ENCODE measurements around the gene ARMC3.
"Not testable (repeated sequence)": the region's sequence is repeated elsewhere in the genome, so short reads cannot be mapped to it uniquely, and the experiment has no call there.

Gene ARMC3

DNA sequence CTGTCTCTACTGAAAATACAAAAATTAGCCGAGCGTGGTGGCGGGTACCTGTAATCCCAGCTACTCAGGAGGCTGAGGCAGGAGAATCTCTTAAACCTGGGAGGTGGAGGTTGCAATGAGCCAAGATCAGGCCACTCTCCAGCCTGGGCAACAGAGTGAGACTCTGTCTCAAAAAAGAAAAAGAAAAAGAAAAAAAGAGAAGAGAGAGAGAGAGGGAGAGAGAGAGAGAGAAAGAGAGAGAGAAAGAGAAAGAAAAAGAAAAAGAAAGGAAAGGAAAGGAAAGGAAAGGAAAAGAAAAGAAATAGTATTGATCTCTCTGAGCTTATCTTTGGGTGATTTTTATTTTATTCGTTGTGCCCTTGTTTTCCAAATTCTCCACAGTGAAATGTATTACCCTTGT, 1.2 kb downstream of the ARMC3 start:
- DNase-seq, result not testable (repeated sequence)

DNA sequence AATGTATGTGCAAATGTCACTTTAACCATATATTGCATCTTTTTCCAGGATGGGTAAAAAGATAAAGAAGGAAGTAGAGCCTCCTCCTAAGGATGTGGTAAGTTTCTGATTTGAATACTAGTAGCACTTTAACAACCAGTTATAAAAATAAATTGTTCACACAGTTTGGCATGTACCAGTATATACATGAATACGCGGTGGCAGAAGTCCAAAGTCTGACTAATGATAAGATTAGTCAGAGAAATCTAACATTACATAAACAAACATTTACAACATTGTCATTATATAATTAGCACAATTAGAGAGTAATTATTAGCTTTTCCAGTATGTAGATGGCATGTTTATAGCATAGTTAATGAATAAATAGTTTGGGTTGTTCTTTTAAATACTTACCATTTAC, 4.1 kb downstream of the ARMC3 start:
- no peak for DNase-seq

DNA sequence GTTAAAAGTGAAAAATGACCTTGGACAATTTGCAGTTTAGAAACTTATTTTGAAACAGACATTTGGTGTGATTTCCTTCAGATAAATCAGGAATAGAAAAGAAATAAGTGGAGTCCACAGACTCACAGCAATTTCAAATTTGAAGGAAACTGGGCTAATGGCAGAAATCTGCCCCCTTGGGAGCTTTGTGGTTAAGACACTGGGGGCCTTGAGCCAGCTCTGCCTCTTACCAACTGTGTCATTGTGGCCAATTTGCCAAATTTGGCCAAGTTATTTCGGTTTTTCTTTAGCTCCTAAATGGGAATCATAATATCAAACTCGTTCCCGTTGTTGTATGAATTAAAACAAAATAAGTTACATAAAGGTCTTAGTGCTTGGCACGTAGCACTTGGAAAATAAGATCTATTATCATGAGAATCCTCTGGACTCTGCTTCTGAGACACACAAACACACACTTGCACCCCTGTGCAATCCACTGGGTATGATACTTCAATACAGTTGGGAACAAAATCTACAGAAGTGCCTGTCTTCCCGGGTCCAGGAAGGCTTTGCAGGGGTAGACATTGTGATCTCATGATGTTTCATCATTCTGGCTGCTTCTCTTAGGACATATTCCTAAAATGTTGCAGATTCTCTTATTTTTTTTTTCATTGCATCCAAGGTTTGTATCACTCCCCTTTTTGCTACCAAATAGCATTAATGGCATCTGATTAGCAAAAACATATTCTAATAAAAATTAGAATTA, 4.9 kb downstream of the ARMC3 start:
- DNase-seq, result no peak

DNA sequence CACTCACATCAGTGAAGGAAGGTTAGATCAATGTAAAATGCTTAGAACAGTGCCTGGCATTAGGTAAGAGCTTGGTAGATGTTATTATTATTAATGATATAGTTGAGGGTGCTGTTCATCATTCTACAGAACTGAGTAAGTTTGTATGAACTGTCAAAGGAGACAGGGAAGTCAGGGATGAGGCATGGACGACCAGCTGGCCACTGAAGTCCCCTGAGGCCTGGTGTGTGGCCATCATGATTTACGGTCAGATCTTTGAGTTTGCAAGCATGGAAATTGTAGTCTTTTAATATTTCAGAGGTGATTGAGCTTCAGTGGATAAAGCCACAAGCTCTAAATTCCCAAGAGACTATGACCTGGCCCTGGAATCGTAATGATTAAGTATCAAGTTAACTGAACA, 6.9 kb downstream of the ARMC3 start:
- DNase-seq, result no peak

DNA sequence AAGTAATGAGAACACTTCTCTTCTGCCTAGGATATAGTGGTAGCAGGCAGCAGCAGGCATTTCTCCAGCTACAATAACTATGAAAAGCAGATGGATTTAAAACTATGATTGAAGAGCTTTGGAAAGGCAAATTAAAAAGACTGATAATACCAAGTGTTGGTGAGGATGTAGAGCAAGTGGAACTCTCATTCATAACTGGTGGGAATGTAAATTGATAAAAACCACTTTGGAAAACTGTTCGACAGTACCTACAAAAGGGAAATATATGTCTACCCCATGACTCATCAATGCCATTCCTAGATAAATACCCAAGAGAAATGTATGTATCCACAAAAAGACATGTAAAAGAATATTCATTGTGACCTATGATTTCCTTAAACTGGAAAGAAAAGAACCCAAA, 14.6 kb downstream of the ARMC3 start:
- DNase-seq, result no peak

DNA sequence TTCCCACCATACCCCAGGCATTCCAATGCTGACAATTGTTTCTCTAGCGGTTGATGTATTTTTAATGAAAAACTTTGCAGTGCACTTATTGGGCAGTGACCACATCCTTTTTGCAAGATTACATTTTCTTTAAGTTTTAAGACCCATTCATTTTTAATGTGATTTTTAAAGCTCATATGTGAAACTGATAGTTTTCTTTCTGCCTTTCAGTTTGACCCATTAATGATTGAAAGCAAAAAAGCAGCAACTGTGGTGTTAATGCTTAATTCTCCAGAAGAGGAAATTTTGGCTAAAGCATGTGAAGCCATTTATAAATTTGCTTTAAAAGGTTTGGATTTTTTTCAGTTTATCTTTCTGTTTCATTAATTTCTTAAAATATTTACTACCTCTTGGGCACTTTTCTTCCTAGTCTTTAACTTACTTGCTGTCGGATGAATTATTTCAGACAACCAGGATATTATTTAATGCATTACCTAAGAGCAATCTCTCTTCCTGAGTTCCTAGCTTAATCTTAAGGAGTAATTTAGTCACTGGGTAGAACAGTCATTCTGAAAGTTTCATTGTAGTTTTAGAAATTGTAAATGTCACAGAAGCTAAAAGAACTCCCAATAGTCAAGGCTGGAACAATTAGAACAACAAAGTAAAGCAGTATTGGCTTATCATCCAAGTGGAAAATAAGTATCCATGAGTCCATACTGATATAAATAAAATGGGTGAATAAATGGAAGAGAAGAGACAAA, 18.3 kb downstream of the ARMC3 start:
- DNase-seq, result no peak

DNA sequence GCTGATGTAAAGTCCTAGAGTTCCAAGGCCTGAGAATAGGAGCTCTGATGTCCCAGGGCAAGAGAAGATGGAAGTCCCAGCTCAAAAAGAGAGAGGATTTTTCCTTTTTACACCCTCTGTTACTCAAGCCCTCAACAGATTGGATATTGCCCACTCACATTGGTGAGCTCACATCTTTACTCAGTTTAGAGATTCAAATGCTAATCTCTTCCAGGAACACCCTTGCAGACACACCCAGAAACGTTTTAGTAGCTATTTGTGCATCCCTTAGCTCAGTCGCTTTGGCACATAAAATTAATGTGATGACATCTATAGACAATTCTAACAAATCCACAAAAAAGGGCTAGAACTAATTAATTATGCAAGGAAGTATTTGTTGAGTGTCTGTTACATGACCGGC, 27.1 kb downstream of the ARMC3 start:
- DNase-seq, result no peak

DNA sequence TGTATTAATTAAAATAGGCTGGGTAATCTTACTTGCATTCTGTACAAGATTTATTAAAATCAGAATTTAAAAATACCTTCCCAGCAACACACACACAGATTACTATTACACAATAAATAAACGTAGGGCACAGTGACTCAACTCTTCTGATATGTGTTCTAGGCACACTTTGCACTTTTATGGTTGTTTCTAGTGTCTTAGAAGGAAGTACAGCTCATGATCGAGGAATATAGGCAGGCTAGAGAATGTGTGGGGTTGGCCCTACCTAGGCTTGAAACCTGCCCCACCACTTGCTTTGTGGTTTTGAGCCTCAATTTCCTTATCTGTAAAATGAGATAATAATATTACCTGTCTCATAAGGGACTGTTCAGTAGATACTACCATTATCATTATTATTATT, 30.5 kb downstream of the ARMC3 start:
- DNase-seq, result no peak

DNA sequence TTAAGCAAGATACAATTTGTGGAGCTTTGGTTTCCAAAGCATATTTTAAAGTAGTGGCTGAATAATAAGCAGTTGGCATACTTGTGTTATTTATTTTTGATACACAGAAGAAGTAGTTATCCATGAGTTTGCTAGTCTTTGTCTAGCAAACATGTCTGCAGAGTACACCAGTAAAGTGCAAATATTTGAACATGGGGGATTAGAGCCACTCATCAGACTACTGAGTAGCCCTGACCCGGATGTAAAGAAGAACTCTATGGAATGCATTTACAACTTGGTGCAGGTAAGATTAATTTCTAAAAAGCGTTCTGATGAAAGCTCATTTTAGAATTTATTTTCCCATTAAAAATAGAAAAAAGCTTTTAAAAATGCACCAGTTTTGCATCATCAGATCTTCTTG, 31.4 kb downstream of the ARMC3 start:
- DNase-seq, result no peak

DNA sequence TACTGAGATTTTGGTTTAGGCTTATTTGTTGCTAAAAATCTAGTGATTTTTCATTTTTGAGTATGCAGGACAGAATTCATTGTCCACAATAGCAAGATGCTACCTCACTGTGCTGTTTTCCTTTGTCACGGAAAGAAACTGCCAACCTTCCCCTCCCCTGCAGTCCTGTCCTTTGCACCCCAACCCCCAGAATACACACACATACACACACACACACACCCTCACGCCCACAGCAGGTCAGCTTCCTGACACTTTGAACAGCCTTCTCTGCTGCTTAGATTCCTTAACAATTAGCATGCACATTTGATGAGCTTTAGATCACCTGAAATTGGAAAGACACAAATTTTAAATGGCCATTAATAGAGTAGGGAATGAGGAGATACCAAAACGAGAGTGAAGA, 32.1 kb downstream of the ARMC3 start:
- no peak for DNase-seq

DNA sequence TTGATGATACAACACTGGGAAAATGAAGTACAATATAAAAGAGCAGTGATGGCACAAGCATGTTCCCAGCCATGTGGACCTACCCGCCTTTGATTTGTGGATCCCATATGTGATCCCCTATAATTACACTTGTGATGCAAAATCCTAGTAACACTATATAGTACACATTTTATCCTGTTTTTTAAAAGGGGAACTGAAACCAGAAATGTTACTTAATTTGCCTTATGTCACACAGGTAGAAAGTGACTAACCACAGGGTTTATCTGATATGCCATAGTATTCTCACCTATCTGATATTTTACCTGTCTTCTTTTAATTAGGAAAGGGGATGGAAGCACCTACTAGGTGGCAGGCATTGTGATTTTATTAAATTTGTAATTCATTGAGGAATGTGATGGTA, 35.0 kb downstream of the ARMC3 start:
- no peak for DNase-seq

DNA sequence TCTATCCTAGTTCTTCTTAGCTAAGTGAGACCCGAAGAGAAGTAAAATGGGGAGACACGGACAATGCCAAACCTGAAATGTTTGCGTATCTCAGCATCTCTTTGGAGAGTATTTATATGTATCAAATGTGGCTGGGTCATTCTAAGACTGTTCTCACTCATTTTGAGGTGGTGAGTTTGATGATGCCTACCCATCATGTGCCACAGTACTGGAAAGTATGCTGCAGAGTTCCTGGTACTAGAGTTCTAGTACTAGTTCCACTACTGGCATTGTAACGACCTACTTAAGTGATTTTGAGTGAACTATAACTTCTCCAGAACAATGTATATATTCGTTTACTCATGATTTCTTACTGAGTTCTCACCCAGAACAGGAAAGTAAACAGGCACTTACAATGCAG, 41.9 kb downstream of the ARMC3 start:
- DNase-seq, result no peak

DNA sequence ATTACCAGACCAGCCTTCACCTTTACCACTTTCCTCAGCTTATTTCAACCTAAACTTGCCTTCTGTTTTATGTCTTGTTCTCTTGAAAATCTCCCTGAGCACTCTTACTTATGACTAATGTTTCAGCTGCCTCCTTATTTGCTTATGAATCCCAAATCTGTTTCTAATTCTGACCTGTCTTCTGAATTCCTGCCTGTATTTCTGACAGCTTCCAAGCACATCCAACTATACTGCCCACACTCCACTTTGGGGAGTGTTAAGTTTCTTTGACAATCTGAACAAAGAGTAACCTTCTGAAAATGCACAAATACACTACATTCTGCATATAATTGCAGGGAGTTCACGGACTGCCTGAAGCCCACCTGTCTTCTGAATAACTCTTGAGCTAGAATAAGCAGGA, 48.7 kb downstream of the ARMC3 start:
- no peak for DNase-seq

DNA sequence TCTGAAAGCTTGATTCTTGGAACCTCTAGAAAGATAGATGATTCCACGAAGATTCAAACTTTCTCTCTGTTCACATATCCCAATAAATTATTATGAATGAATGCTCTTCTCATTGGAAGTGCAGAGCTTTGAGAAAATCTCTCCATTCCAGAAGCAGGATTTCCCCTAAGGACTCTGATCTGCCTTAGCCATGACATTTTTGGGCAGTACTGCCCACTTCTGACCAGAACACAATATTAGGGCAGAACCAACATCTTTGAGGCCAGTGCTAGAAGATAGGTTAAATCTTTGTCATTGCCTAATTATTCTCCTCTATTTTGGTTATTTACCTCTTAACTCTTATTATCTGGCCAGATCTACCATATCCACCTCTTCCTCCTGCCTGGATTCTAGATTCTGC, 49.9 kb downstream of the ARMC3 start:
- DNase-seq, result no peak

DNA sequence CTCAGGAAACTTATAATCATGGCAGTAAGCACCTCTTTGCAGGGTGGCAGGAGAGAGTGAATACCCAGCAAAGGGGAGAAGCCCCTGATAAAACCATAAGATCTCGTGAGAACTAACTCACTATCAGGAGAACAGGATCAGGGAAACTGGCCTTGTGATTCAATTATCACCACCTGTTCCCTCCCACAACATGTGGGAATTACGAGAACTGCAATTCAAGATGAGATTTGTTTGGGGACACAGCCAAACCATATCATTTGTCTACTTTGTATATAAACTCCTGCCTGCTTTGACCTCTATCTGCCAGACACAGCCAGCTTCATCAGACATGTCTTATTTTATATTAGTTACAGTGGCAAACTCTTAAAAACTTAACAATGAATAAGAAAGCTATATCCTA, 50.4 kb downstream of the ARMC3 start:
- no peak for DNase-seq

DNA sequence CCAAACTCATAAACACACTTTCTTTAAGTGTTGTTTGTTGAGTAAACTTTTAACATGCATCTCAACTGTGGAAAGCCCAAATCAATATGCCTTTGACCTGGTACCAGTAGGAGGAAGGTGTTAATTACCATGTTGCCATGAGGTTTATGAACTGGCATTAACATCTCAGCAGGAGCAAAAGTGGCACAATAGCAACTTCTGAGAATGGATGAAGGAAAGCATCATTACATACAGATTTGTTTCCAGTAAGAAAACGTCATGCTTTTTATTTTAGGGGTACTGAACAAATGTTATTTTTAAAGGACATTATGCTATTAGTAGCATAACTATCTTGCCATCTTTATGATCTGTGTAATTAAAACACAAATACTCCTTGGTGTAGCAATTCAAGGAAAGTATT, 51.1 kb downstream of the ARMC3 start:
- no peak for DNase-seq

DNA sequence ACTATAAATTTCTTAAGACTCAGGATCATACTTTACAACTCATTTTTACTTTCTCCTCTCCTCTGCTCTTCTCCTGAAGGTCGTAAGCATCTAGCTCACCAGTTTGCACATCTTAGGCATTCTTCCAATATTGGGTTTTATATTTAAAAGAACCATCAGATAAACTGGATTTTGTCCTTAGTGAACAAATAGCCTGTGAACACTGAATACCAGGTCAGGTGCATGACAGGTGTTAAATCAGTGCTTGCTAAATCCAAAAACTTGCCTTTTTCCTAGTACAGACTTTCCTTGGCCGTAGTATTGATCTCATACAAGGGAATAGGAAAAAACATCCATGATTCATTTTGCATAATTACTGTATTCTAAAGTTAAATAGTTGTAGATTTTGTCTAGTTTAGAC, 53.0 kb downstream of the ARMC3 start:
- no peak for DNase-seq

DNA sequence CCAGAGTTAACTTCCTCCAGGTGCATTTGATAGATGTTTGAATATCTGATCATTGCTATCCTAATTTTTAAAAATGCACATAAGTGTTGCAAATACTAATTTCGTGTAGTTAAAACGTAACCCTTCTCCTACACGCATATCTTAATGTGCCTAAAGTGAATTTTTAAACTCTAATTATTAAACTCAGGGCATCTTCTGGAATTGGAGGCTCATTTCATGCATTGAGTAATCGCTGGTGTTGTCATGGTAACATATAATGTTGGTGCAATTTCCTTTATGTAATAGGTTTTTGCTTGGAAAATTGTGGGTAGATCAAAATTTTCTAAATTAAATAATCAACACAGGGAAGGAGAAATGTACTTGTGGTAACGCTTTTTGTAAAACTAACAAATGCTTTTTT, 56.2 kb downstream of the ARMC3 start:
- no peak for DNase-seq

DNA sequence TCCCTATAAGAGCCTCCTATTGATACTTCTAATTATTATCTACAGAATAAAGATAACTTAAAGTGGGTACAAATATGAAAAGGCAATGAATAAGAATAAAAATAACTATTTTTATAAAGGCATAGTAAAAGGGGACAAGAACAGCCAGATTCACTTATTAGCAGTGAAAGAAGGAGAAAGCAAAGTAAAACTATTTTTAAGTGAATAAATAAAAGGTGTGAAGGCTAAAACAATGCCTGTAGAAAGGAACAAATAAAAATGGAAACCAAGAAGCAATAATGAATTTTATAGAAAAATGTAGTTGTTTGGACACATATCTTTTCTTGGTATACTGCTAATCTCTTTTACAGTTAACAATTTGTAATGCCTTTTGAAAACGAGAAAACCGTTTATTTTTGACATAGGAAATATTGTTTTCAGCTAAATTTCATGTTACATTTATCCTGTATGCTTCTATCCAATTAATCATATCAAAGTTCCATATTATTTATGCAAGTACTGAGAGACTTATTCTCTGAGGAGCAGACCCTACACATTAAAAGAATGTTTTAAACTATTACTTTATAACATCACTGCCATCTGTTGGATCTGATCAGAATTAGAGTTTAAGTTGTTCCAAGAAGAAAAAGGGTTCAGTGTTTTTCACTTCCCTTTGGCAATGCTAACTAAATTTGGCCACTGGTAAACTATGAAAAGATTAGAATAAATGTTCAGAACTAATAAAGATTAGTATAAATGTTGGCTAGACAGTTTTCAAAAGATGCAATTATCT, 59.1 kb downstream of the ARMC3 start:
- DNase-seq, result no peak

DNA sequence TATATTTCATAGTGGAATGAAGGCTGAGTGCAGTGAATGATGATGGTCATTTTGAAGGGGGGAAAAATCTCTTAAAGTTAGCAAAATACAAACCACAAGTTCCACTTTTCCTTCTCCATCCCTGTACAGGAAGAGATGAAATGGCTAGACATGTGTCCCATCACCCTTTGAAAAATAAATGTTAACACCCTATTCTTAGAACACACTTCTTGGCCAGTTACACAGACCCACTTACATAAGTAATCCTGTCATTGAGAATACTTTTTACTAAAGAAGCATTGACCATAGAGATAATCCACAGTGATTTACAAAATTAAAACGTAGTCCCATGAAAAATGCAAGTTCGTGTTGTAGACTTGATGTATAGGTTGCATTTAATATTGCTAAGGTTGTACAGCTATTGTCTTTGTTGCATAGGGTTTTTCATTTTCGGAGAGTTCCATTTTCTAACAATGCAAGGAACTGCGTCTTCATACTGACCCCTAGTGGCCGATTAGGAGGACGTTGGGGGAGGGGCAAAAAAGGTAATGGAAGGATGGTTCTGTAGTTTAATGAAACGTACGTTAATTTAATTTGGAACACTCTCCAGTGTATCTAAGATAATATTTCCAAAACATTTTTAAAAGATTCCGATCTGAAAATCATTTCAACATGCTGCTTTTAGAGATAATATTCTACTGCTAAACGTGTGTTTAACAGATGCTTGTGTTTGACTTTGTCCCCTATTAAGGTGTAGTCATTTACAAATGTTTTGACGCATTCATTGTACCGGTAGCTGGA, 60.9 kb downstream of the ARMC3 start:
- peak; percentile 61 for DNase-seq

DNA sequence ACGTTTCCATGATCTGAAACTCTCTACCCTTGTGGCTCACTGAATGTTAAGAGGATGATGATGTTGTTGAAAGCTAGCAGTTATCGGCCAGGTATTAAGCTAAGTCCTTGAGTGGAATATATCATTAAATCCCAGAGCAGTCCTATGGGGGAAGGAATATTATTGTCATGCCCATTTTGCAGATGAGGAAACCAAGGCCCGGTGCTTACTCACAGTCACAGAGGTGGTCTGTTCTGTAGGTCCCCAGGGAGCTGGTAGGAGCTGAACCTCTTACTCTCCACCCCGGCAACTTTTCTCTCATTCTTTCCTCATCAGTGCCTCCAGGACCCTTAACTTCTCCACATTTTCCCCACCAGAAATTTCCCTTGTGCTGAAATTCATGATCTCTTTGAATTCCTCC, 62.6 kb downstream of the ARMC3 start:
- no peak for DNase-seq

DNA sequence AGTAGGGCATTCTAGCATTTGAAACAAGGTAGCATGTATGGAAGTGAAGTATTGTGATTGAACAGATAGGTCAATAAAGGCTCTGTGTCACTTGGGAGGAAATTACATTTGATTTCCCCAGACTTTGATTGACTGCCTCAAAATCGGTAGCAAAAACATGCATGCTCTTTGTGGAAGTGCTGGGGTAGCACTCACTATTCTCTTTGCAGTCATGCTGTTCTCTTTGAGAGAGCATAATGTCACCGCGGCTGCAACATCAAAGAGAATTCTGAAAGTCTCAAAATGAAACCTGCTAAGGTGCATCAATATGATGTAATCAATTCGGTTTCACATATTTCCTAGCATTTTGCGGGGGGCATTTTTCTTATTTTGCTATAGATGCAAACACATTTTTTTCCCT, 64.2 kb downstream of the ARMC3 start:
- no peak for DNase-seq

DNA sequence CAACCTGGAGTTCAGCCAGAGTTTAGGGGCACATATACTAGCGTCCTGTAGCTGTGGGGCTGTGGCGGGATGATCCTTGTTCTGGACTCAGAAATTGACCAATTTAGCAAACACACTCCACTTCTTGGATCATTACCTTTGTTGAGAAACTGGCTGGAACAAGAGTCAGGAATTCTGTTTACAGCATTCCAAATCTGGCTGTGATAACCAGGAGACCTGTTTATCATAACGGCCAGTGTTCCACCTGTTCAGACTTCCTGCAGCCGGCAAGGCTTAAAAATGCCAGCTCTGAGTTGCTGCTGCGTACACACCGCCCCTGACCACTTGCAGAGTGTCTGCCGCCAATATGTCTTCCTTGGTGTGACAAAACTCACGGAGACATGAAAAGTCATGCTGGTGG, 64.8 kb downstream of the ARMC3 start:
- no peak for DNase-seq
